ENCODE measurements around the gene POP5. TPM values are rescaled to one million over a fixed set of nuclear protein-coding genes. Genes with fewer than 3 reads are reported as not detected.

Gene POP5
- total RNA-seq, 1 experiment from 2014 or later: 43.7 TPM

- Histone ChIP-seq H3K27ac (ENCODE audit: low read length) (no peak overlapping the region), H3K4me1 (ENCODE audit: control insufficient read depth, insufficient read depth, low read length) (peaks cover 14% of the 10 kb centered on the region; the same call in 1 of the 2 replicates), H3K36me3 (ENCODE audit: control insufficient read depth, insufficient read depth, low read length) (peaks cover 5% of the 10 kb centered on the region; the same call in 1 of the 2 replicates), H3K4me3 (ENCODE audit: low read depth in 2 of 2, low read length in 2 of 2) (peak overlapping the region in 1 of 2 experiments; percentile 37; a peak in 2 of 4 replicates), H3K9me3 (ENCODE audit: control insufficient read depth, insufficient read depth, low read depth, low read length) (no peaks in the 10 kb centered on the region), H3K27me3 (ENCODE audit: control insufficient read depth, insufficient read depth, low read length) (no peaks in the 10 kb centered on the region)
- peak; percentile 20 for DNase-seq (ENCODE audit: low read depth, low spot score)
- BruUV-seq (replicated peaks): no TSS peak
- intact Hi-C loops (cut with micrococcal nuclease; ENCODE audit: unreplicated experiment) (loop anchor here (2.0 to 5.0 kb wide), 3 partner anchors 63 to 389 kb away; no protein-coding TSS in a partner anchor), in situ Hi-C loops (cut with HindIII; ENCODE audit: low pct_unique_long_range_greater_than_20kb, low sequenced_read_pairs) (no loop called here)
- TF ChIP-seq, protein P1, sequence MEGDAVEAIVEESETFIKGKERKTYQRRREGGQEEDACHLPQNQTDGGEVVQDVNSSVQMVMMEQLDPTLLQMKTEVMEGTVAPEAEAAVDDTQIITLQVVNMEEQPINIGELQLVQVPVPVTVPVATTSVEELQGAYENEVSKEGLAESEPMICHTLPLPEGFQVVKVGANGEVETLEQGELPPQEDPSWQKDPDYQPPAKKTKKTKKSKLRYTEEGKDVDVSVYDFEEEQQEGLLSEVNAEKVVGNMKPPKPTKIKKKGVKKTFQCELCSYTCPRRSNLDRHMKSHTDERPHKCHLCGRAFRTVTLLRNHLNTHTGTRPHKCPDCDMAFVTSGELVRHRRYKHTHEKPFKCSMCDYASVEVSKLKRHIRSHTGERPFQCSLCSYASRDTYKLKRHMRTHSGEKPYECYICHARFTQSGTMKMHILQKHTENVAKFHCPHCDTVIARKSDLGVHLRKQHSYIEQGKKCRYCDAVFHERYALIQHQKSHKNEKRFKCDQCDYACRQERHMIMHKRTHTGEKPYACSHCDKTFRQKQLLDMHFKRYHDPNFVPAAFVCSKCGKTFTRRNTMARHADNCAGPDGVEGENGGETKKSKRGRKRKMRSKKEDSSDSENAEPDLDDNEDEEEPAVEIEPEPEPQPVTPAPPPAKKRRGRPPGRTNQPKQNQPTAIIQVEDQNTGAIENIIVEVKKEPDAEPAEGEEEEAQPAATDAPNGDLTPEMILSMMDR (IDR thresholded peaks at IDR 0.05): peak; percentile 98
- no peak for TF ChIP-seq POLR2AphosphoS5 (IDR thresholded peaks at IDR 0.05; ENCODE audit: low read depth, low read length)
- POLR2A ChIA-PET: no interaction called here
- peak; percentile 37; the same call in 1 of the 2 replicates for ATAC-seq
- CTCF ChIA-PET: interaction anchor here (1.0 to 3.3 kb wide), 2 partner anchors 19 to 66 kb away, joined by 6 to 23 read pairs; no protein-coding TSS in a partner anchor
Measured at GRCh38 chr12:120583478-120584030, 2.4 kb upstream of the POP5 start.

DNA sequence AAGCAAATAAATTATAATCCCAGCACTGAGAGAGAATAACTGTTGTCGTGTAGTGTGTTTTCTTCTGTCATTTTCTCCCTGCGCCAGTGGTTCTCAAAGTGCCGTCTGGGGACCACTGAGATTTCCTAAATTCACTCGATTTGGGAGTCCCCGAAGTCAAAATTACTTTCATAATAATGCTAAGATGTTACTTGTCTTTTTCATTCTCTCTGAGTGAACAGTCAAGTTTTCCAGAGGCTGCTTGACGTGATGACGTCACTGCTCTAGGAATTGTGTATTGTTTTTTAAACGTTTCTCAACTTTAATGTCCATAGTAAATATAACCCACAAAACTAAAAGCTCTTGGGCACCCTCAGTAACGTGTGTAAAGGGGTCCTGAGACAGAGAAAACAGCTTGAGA is 796 bp upstream of the POP5 start:
- TF ChIP-seq TCF7L2 (IDR thresholded peaks at IDR 0.05; ENCODE audit: low read depth, low read length) (no peak), POLR2AphosphoS5 (IDR thresholded peaks at IDR 0.05; ENCODE audit: low read depth, low read length) (no peak), REST (IDR thresholded peaks at IDR 0.05; ENCODE audit: insufficient read depth in 1 of 2, low read depth in 2 of 2, low read length in 1 of 2) (no peak), SIN3A (IDR thresholded peaks at IDR 0.05; ENCODE audit: borderline replicate concordance, insufficient read depth, low read depth, low read length) (no peak)
- TF ChIP-seq, protein P1 (IDR thresholded peaks at IDR 0.05): no peak
- DNase-seq (ENCODE audit: low read depth, low spot score) (no peak), ATAC-seq (no peak)
- H3K9me3 ChIP-seq (ENCODE audit: control insufficient read depth, insufficient read depth, low read depth, low read length): no peaks in the 10 kb centered on the region
- peak overlapping the region; percentile 90 to 94 for H3K4me3 ChIP-seq (ENCODE audit: low read depth in 2 of 2, low read length in 2 of 2)
- peaks cover 14% of the 10 kb centered on the region; the same call in 1 of the 2 replicates for H3K4me1 ChIP-seq (ENCODE audit: control insufficient read depth, insufficient read depth, low read length)
- H3K27ac ChIP-seq (ENCODE audit: low read length): peak overlapping the region; percentile 90
- ChIA-PET CTCF (interaction anchor here (0.5 to 3.3 kb wide), 4 partner anchors 13 to 153 kb away, joined by 3 to 23 read pairs (median 3); no protein-coding TSS in a partner anchor), POLR2A (no interaction called here)
- BruUV-seq (replicated peaks): no TSS peak
- H3K27me3 ChIP-seq (ENCODE audit: control insufficient read depth, insufficient read depth, low read length): no peaks in the 10 kb centered on the region
- intact Hi-C loops (cut with micrococcal nuclease; ENCODE audit: unreplicated experiment): loop anchor here (2.0 to 5.0 kb wide), 3 partner anchors 65 to 390 kb away; no protein-coding TSS in a partner anchor
- in situ Hi-C loops (cut with HindIII; ENCODE audit: low pct_unique_long_range_greater_than_20kb, low sequenced_read_pairs): no loop called here
- H3K36me3 ChIP-seq (ENCODE audit: control insufficient read depth, insufficient read depth, low read length): peaks cover 12% of the 10 kb centered on the region
